Panc1 (cell line): Measurements from ENCODE around the gene TOX3. TPM values are rescaled to one million over a fixed set of nuclear protein-coding genes. Genes with fewer than 3 reads are reported as not detected.

Experiments
- ATAC-seq: fragments of 200-7000 bp; cut with Tn5 transposase; 2 replicates; pipeline ENCODE4 v1.9.1; 2020; ENCODE audit warnings: mild to moderate bottlenecking, moderate library complexity
- BruUV-seq: library from RNA; stranded (reverse); fragments of 400-500 nt; replicated peaks from 2 replicates; lab custom pipeline; 2021; lab: Mats Ljungman, UMichigan
- CTCF ChIA-PET: fragments of 300-600 bp; sonication (Branson Sonifier 250); formaldehyde crosslinking; loops from one replicate; lab custom pipeline; 2022; ENCODE audit warnings: antibody characterized with exemption; lab: Charles Lee
- POLR2A ChIA-PET: fragments of 300-600 bp; sonication (Branson Sonifier 250); formaldehyde crosslinking; loops from one replicate; lab custom pipeline; 2022; ENCODE audit warnings: antibody characterized with exemption; lab: Charles Lee
- DNase-seq: peaks from one replicate; pipeline ENCODE4 v3.0.0-alpha.2; 2010; ENCODE audit warnings: low read depth, low spot score
- H3K27ac ChIP-seq: 2 replicates; pipeline ENCODE4 v1.5.1; 2011; ENCODE audit warnings: mild to moderate bottlenecking, low read length, inconsistent platforms
- H3K27me3 ChIP-seq: fragments of 200-500 bp; sonication (Bioruptor generic); 2 replicates; pipeline ENCODE4 v1.6.0; 2014; ENCODE audit warnings: low read length, inconsistent platforms; ENCODE audit not compliant: control insufficient read depth, insufficient read depth
- H3K36me3 ChIP-seq: fragments of 200-500 bp; sonication (Bioruptor generic); 2 replicates; pipeline ENCODE4 v1.5.1; 2014; ENCODE audit warnings: inconsistent platforms, mild to moderate bottlenecking, low read length, moderate library complexity; ENCODE audit not compliant: control insufficient read depth, insufficient read depth
- H3K4me1 ChIP-seq: 2 replicates; pipeline ENCODE4 v1.5.1; 2011; ENCODE audit warnings: inconsistent platforms, mild to moderate bottlenecking, low read length, moderate library complexity; ENCODE audit not compliant: control insufficient read depth, insufficient read depth
- H3K4me3 ChIP-seq, 2 experiments: 2 replicates each; pipeline ENCODE4 v1.5.1; 2011 to 2012; ENCODE audit warnings: low read depth in 2 of 2, low read length in 2 of 2, mild to moderate bottlenecking in 2 of 2, inconsistent platforms in 1 of 2, moderate library complexity in 1 of 2
- H3K9me3 ChIP-seq: fragments of 200-500 bp; sonication (Bioruptor generic); 2 replicates; pipeline ENCODE4 v1.5.1; 2014; ENCODE audit warnings: low read depth, mild to moderate bottlenecking, inconsistent platforms, low read length, moderate library complexity; ENCODE audit not compliant: control insufficient read depth, insufficient read depth
- CTCF ChIP-seq: fragments of 450-650 bp; IDR thresholded peaks from 2 replicates; pipeline ENCODE4 v1.5.1; 2017; ENCODE audit warnings: mild to moderate bottlenecking
- POLR2AphosphoS5 ChIP-seq: IDR thresholded peaks from 2 replicates; pipeline ENCODE4 v1.6.1; 2012; ENCODE audit warnings: mild to moderate bottlenecking, low read depth, low read length, moderate library complexity
- REST ChIP-seq, 2 experiments: IDR thresholded peaks; 2 replicates each; pipeline ENCODE4 v1.6.1; 2011 to 2012; ENCODE audit warnings: low read depth in 2 of 2, control low read depth in 1 of 2, low read length in 1 of 2, mild to moderate bottlenecking in 1 of 2, moderate library complexity in 1 of 2; ENCODE audit not compliant: insufficient read depth in 1 of 2
- SIN3A ChIP-seq: IDR thresholded peaks from 2 replicates; pipeline ENCODE4 v1.6.1; 2012; ENCODE audit warnings: low read depth, mild to moderate bottlenecking, low read length, moderate library complexity, borderline replicate concordance; ENCODE audit not compliant: insufficient read depth
- TCF7L2 ChIP-seq: IDR thresholded peaks from 2 replicates; pipeline ENCODE4 v1.6.1; 2011; ENCODE audit warnings: mild to moderate bottlenecking, low read depth, low read length, inconsistent platforms
- in situ Hi-C: cut with HindIII; loops from 2 replicates; pipeline ENCODE4 v1.10.0; 2016; ENCODE audit warnings: low sequenced_read_pairs, low pct_unique_long_range_greater_than_20kb
- intact Hi-C: fragments of 100-400 bp; cut with micrococcal nuclease; formaldehyde crosslinking; loops from one replicate; pipeline ENCODE4 v1.10.0; 2022; ENCODE audit not compliant: unreplicated experiment
- total RNA-seq: library from RNA; stranded (reverse); gene quantifications from one replicate; pipeline ENCODE4 v1.2.1, GENCODE V29; 2021; ENCODE audit not compliant: unreplicated experiment

The TOX3 gene
- total RNA-seq, 1 experiment from 2014 or later, result 3.4 TPM

GRCh38 chr16:52545222-52545897 lies 1.6 kb downstream of the TOX3 start:
- ATAC-seq, result 0 out of 2 replicates have a peak, but pooled peaks have one; percentile 38
- intact Hi-C loops, result no loop called here
- H3K27me3 ChIP-seq, result peaks cover 4% of the 10 kb centered on the region; the same call in 1 of the 2 replicates

GRCh38 chr16:52544703-52545102 lies 2.2 kb downstream of the TOX3 start:
- Histone ChIP-seq H3K36me3 (no peaks in the 10 kb centered on the region), H3K27me3 (peaks cover 4% of the 10 kb centered on the region; the same call in 1 of the 2 replicates), H3K4me1 (no peaks in the 10 kb centered on the region), H3K27ac (no peak overlapping the region), H3K4me3 (peak overlapping the region; percentile 31 to 60), H3K9me3 (no peaks in the 10 kb centered on the region)
- ChIA-PET CTCF (no interaction called here), POLR2A (no interaction called here)
- BruUV-seq, result no TSS peak
- in situ Hi-C loops (no loop called here), intact Hi-C loops (no loop called here)
- no peak for TF ChIP-seq POLR2AphosphoS5
- TF ChIP-seq SIN3A, result no peak
- no peak for TF ChIP-seq TCF7L2
- TF ChIP-seq REST (IDR thresholded peaks at IDR 0.05; ENCODE audit: insufficient read depth in 1 of 2, low read depth in 2 of 2, low read length in 1 of 2), result no peak
- no peak for TF ChIP-seq CTCF
- ATAC-seq (no peak), DNase-seq (no peak)

More at GRCh38 chr16:52545222-52545897, 1.6 kb downstream of the TOX3 start:
- in situ Hi-C loops, result no loop called here
- Histone ChIP-seq H3K4me3 (peak overlapping the region; percentile 31 to 60), H3K4me1 (no peaks in the 10 kb centered on the region), H3K27ac (no peak overlapping the region), H3K9me3 (no peaks in the 10 kb centered on the region), H3K36me3 (no peaks in the 10 kb centered on the region)
- no TSS peak for BruUV-seq
- CTCF ChIA-PET, result no interaction called here
- TF ChIP-seq REST (IDR thresholded peaks at IDR 0.05; ENCODE audit: insufficient read depth in 1 of 2, low read depth in 2 of 2, low read length in 1 of 2) (no peak), POLR2AphosphoS5 (no peak), CTCF (no peak), SIN3A (no peak), TCF7L2 (no peak)
- POLR2A ChIA-PET, result no interaction called here
- DNase-seq, result no peak
